Neural cell (in vitro differentiated cells): Measurements from ENCODE around the gene RASAL1. TPM values are rescaled to one million over a fixed set of nuclear protein-coding genes. Genes with fewer than 3 reads are reported as not detected.

Experiments
- H2AFZ ChIP-seq: fragments of 200-600, 300-800 bp; sonication (generic), shearing (Covaris generic); 2 replicates; pipeline ENCODE4 v1.6.0; 2014; ENCODE audit warnings: low read depth, mild to moderate bottlenecking, antibody characterized with exemption, low read length, moderate library complexity
- H3F3A ChIP-seq: fragments of 200-600 bp; shearing (Covaris generic); 2 replicates; pipeline ENCODE4 v1.6.1; 2016; ENCODE audit warnings: mild to moderate bottlenecking, moderate library complexity, mixed read lengths, antibody characterized with exemption, low read length; ENCODE audit not compliant: insufficient read depth, poor library complexity, severe bottlenecking
- H3K27ac ChIP-seq: fragments of 200-600, 300-800 bp; sonication (generic), shearing (Covaris generic); 2 replicates; pipeline ENCODE4 v1.5.1; 2014; ENCODE audit warnings: mild to moderate bottlenecking, low read length, moderate library complexity
- H3K27me3 ChIP-seq: fragments of 300-800, 200-600 bp; sonication (generic), shearing (Covaris generic); 2 replicates; pipeline ENCODE4 v1.6.0; 2014; ENCODE audit warnings: mild to moderate bottlenecking, low read depth, low read length, moderate library complexity; ENCODE audit not compliant: insufficient read depth
- H3K36me3 ChIP-seq: fragments of 300-800, 200-600 bp; sonication (generic), shearing (Covaris generic); 2 replicates; pipeline ENCODE4 v1.5.1; 2014; ENCODE audit warnings: mild to moderate bottlenecking, antibody characterized with exemption, low read length, moderate library complexity; ENCODE audit not compliant: insufficient read depth
- H3K4me2 ChIP-seq: fragments of 300-800, 200-600 bp; sonication (generic), shearing (Covaris generic); 2 replicates; pipeline ENCODE4 v1.6.0; 2014; ENCODE audit warnings: mild to moderate bottlenecking, low read length
- H3K4me3 ChIP-seq: fragments of 300-800, 200-600 bp; sonication (generic), shearing (Covaris generic); 2 replicates; pipeline ENCODE4 v1.5.1; 2014; ENCODE audit warnings: mild to moderate bottlenecking, low read length, moderate library complexity
- H3K79me2 ChIP-seq: fragments of 200-600 bp; shearing (Covaris generic); replicated peaks from 2 replicates; pipeline ENCODE4 v1.6.0; 2014; ENCODE audit warnings: mild to moderate bottlenecking, low read length, moderate library complexity; ENCODE audit not compliant: insufficient read depth
- H3K9ac ChIP-seq: fragments of 300-800, 200-600 bp; sonication (generic), shearing (Covaris generic); 2 replicates; pipeline ENCODE4 v1.6.1; 2016; ENCODE audit warnings: mild to moderate bottlenecking, low read length, mixed read lengths
- H3K9me2 ChIP-seq: fragments of 200-600 bp; shearing (Covaris generic); 2 replicates; pipeline ENCODE4 v1.6.1; 2016; ENCODE audit warnings: mild to moderate bottlenecking, low read length, mixed read lengths; ENCODE audit not compliant: insufficient read depth
- H3K9me3 ChIP-seq: fragments of 200-600, 300-800 bp; sonication (generic), shearing (Covaris generic); 2 replicates; pipeline ENCODE4 v1.6.1; 2016; ENCODE audit warnings: mild to moderate bottlenecking, mixed run types, low read length, moderate library complexity, mixed read lengths
- H4K20me1 ChIP-seq: fragments of 200-600 bp; shearing (Covaris generic); 2 replicates; pipeline ENCODE4 v1.6.1; 2016; ENCODE audit warnings: mild to moderate bottlenecking, mixed run types; ENCODE audit not compliant: insufficient read depth
- CTCF ChIP-seq: fragments of 450-650 bp; IDR thresholded peaks from 2 replicates; pipeline ENCODE4 v1.5.1; 2014; ENCODE audit warnings: antibody characterized with exemption, mild to moderate bottlenecking, moderate library complexity; ENCODE audit not compliant: poor library complexity, severe bottlenecking
- EP300 ChIP-seq: fragments of 450-650 bp; conservative IDR thresholded peaks from 2 replicates; pipeline ENCODE4 v1.6.1; 2014; ENCODE audit warnings: antibody characterized with exemption, mild to moderate bottlenecking, moderate library complexity; ENCODE audit not compliant: poor library complexity, severe bottlenecking
- EZH2 ChIP-seq: fragments of 200-600, 300-800 bp; shearing (Covaris generic), sonication (generic); IDR thresholded peaks from 2 replicates; pipeline ENCODE4 v1.6.1; 2014; ENCODE audit warnings: antibody characterized with exemption, low read length, borderline replicate concordance, mild to moderate bottlenecking; ENCODE audit not compliant: insufficient read depth, poor library complexity, severe bottlenecking
- MXI1 ChIP-seq: fragments of 450-650 bp; conservative IDR thresholded peaks from 2 replicates; pipeline ENCODE4 v1.6.1; 2014; ENCODE audit warnings: antibody characterized with exemption, mild to moderate bottlenecking; ENCODE audit not compliant: poor library complexity, severe bottlenecking
- POLR2AphosphoS5 ChIP-seq: IDR thresholded peaks from 2 replicates; pipeline ENCODE4 v1.6.1; 2012
- RAD21 ChIP-seq: fragments of 450-650 bp; conservative IDR thresholded peaks from 2 replicates; pipeline ENCODE4 v1.6.1; 2014; ENCODE audit warnings: antibody characterized with exemption, mild to moderate bottlenecking, moderate library complexity
- SMC3 ChIP-seq: fragments of 450-650 bp; conservative IDR thresholded peaks from 2 replicates; pipeline ENCODE4 v1.6.1; 2014; ENCODE audit warnings: antibody characterized with exemption, mild to moderate bottlenecking, moderate library complexity; ENCODE audit not compliant: poor library complexity
- TAF1 ChIP-seq: IDR thresholded peaks from 2 replicates; pipeline ENCODE4 v1.6.1; 2012; ENCODE audit warnings: low read depth
- polyA plus RNA-seq: library from polyadenylated mRNA; depleted of rRNA; stranded (reverse); fragments of >200 nt; gene quantifications from 2 replicates; pipeline ENCODE4 v1.2.3, GENCODE V29; 2014
- TF ChIP-seq, protein P1 (sequence below): IDR thresholded peaks from 2 replicates; pipeline ENCODE4 v1.6.1; 2012; ENCODE audit warnings: borderline replicate concordance

The RASAL1 gene
- polyA plus RNA-seq, 1 donor from 2014 or later = 0.15 TPM

GRCh38 chr12:113140706-113141105 lies 5.1 kb upstream of the RASAL1 start:
- H3K27ac ChIP-seq = no peak overlapping the region
- no peak overlapping the region for H3K4me3 ChIP-seq
- H2AFZ ChIP-seq = no peak overlapping the region

DNA sequence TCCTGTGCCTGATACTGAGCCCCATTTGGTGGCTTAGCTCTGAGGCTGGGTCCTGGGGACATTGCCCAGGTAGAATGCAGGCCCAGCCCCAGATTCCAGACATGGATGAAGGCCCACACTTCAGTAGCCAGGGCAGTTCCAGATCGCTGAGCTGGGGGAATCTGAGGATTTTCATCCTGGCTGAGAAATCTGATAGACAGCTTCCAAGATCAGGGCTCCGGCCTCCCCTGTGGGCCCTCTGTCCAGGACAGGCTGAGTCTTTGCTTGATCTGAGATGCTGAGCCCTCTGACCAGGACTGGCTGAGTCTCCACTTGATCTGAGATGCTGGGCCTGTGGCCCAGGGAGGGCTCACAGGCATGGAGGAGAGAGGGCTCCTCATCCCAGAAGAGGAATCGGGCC lies 3.3 kb upstream of the RASAL1 start:
- peaks cover 28% of the 10 kb centered on the region for H3K27me3 ChIP-seq
- H4K20me1 ChIP-seq = no peaks in the 10 kb centered on the region
- H3K27ac ChIP-seq = no peak overlapping the region
- no peak for TF ChIP-seq POLR2AphosphoS5
- no peak for TF ChIP-seq MXI1
- TF ChIP-seq EP300 = no peak
- TF ChIP-seq EZH2 = no peak
- no peak for TF ChIP-seq RAD21
- no peak for TF ChIP-seq TAF1
- TF ChIP-seq SMC3 = no peak
- TF ChIP-seq, protein P1, sequence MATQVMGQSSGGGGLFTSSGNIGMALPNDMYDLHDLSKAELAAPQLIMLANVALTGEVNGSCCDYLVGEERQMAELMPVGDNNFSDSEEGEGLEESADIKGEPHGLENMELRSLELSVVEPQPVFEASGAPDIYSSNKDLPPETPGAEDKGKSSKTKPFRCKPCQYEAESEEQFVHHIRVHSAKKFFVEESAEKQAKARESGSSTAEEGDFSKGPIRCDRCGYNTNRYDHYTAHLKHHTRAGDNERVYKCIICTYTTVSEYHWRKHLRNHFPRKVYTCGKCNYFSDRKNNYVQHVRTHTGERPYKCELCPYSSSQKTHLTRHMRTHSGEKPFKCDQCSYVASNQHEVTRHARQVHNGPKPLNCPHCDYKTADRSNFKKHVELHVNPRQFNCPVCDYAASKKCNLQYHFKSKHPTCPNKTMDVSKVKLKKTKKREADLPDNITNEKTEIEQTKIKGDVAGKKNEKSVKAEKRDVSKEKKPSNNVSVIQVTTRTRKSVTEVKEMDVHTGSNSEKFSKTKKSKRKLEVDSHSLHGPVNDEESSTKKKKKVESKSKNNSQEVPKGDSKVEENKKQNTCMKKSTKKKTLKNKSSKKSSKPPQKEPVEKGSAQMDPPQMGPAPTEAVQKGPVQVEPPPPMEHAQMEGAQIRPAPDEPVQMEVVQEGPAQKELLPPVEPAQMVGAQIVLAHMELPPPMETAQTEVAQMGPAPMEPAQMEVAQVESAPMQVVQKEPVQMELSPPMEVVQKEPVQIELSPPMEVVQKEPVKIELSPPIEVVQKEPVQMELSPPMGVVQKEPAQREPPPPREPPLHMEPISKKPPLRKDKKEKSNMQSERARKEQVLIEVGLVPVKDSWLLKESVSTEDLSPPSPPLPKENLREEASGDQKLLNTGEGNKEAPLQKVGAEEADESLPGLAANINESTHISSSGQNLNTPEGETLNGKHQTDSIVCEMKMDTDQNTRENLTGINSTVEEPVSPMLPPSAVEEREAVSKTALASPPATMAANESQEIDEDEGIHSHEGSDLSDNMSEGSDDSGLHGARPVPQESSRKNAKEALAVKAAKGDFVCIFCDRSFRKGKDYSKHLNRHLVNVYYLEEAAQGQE = no peak
- TF ChIP-seq CTCF = no peak
- no peak overlapping the region for H3K9ac ChIP-seq
- H3K9me3 ChIP-seq = no peaks in the 10 kb centered on the region
- H3K79me2 ChIP-seq = no peaks in the 10 kb centered on the region
- H2AFZ ChIP-seq = no peak overlapping the region
- no peaks in the 10 kb centered on the region for H3K36me3 ChIP-seq
- no peaks in the 10 kb centered on the region for H3K9me2 ChIP-seq
- H3K4me2 ChIP-seq = no peak overlapping the region
- no peak overlapping the region for H3K4me3 ChIP-seq
- no peaks in the 10 kb centered on the region for H3F3A ChIP-seq

More at GRCh38 chr12:113140706-113141105, 5.1 kb upstream of the RASAL1 start:
- TF ChIP-seq MXI1 (no peak), POLR2AphosphoS5 (no peak), SMC3 (no peak), EZH2 (no peak), RAD21 (no peak), TAF1 (no peak), EP300 (no peak), CTCF (no peak)
- TF ChIP-seq, protein P1 = no peak
- Histone ChIP-seq H3F3A (no peaks in the 10 kb centered on the region), H3K27me3 (peaks cover 13% of the 10 kb centered on the region), H3K36me3 (no peaks in the 10 kb centered on the region), H3K9me2 (no peaks in the 10 kb centered on the region), H3K9me3 (no peaks in the 10 kb centered on the region), H3K79me2 (no peaks in the 10 kb centered on the region), H3K4me2 (no peak overlapping the region), H3K9ac (no peak overlapping the region), H4K20me1 (no peaks in the 10 kb centered on the region)
